D721Med (cell line): Measurements from ENCODE around the gene NPAS3.

ENCODE experiments used
- DNase-seq: peaks from one replicate; pipeline ENCODE4 v3.0.0; 2011; ENCODE audit warnings: low spot score; ENCODE audit not compliant: insufficient read length
- FAIRE-seq: peaks from 2 replicates; lab custom pipeline; 2011; peaks lifted over from hg19 to GRCh38; lab: Jason Lieb, UNC
- CTCF ChIP-seq: IDR thresholded peaks from 2 replicates; pipeline ENCODE4 v1.5.1; 2012; ENCODE audit warnings: mild to moderate bottlenecking, control low read depth; ENCODE audit not compliant: insufficient read depth; ENCODE audit errors: missing control alignments

Gene NPAS3

GRCh38 chr14:33511851-33512640 is 573.4 kb downstream of the NPAS3 start:
- FAIRE-seq (no peak), DNase-seq (no peak)

GRCh38 chr14:33515441-33515840 is 576.8 kb downstream of the NPAS3 start:
- DNase-seq: no peak
- no peak for FAIRE-seq
- TF ChIP-seq CTCF: no peak

More at GRCh38 chr14:33511851-33512640, 573.4 kb downstream of the NPAS3 start:
- no peak for TF ChIP-seq CTCF

- DNase-seq: no peak
- TF ChIP-seq CTCF: no peak
- no peak for FAIRE-seq
These were observed 577.2 kb downstream of the NPAS3 start for GRCh38 chr14:33515899-33516298.

- no peak for TF ChIP-seq CTCF
- DNase-seq (no peak), FAIRE-seq (no peak)
These were observed 578.3 kb downstream of the NPAS3 start for GRCh38 chr14:33516898-33517436.

GRCh38 chr14:33521192-33521591 is 582.5 kb downstream of the NPAS3 start:
- TF ChIP-seq CTCF: no peak
- no peak for DNase-seq
- no peak for FAIRE-seq

GRCh38 chr14:33524244-33524643 is 585.6 kb downstream of the NPAS3 start:
- DNase-seq (no peak), FAIRE-seq (no peak)
- no peak for TF ChIP-seq CTCF

GRCh38 chr14:33525626-33526025 is 586.9 kb downstream of the NPAS3 start:
- FAIRE-seq: no peak
- DNase-seq: no peak

More at GRCh38 chr14:33525626-33526025, 586.9 kb downstream of the NPAS3 start:
- TF ChIP-seq CTCF: no peak
